Measurements from ENCODE around the gene APOL3. TPM values are rescaled to one million over a fixed set of nuclear protein-coding genes. Genes with fewer than 3 reads are reported as not detected.
"Not testable (repeated sequence)": the region's sequence is repeated elsewhere in the genome, so short reads cannot be mapped to it uniquely, and the experiment has no call there.

Gene APOL3
- total RNA-seq, 2 donors from 2014 or later: 55.6 to 55.7 TPM

GRCh38 chr22:36135306-36135980 lies 25.1 kb downstream of the APOL3 start:
- Mint-ChIP-seq H3K4me3 (no peak overlapping the region), H3K36me3 (ENCODE audit: insufficient read depth in 2 of 2) (no peaks in the 10 kb centered on the region), H3K27me3 (ENCODE audit: low read depth) (no peaks in the 10 kb centered on the region), H3K27ac (peak overlapping the region; percentile 49), H3K4me1 (ENCODE audit: low read depth) (peaks cover 19% of the 10 kb centered on the region), H3K9me3 (no peaks in the 10 kb centered on the region)
- no peak for ATAC-seq (replicated peaks in 1 of 2)
- no peak for DNase-seq

GRCh38 chr22:36134182-36134581 lies 26.4 kb downstream of the APOL3 start:
- H3K4me3 Mint-ChIP-seq: peak overlapping the region in 1 of 2 donors; percentile 37
- DNase-seq (no peak), ATAC-seq (replicated peaks in 1 of 2) (peak; percentile 65 to 82)
- no peaks in the 10 kb centered on the region for H3K36me3 Mint-ChIP-seq (ENCODE audit: insufficient read depth in 2 of 2)
- H3K27ac Mint-ChIP-seq: peak overlapping the region; percentile 64
- H3K27me3 Mint-ChIP-seq (ENCODE audit: low read depth): no peaks in the 10 kb centered on the region
- no peaks in the 10 kb centered on the region for H3K9me3 Mint-ChIP-seq
- peaks cover 19% of the 10 kb centered on the region for H3K4me1 Mint-ChIP-seq (ENCODE audit: low read depth)

GRCh38 chr22:36131907-36132306 lies 28.6 kb downstream of the APOL3 start:
- H3K4me1 Mint-ChIP-seq (ENCODE audit: low read depth): peaks cover 19% of the 10 kb centered on the region
- DNase-seq (no peak), ATAC-seq (replicated peaks in 1 of 2) (no peak)
- no peak overlapping the region for H3K4me3 Mint-ChIP-seq
- H3K36me3 Mint-ChIP-seq (ENCODE audit: insufficient read depth in 2 of 2): no peaks in the 10 kb centered on the region
- H3K9me3 Mint-ChIP-seq: no peaks in the 10 kb centered on the region
- no peak overlapping the region for H3K27ac Mint-ChIP-seq
- H3K27me3 Mint-ChIP-seq (ENCODE audit: low read depth): no peaks in the 10 kb centered on the region

- Mint-ChIP-seq H3K4me1 (ENCODE audit: low read depth) (peaks cover 15% of the 10 kb centered on the region), H3K9me3 (no peaks in the 10 kb centered on the region), H3K27me3 (ENCODE audit: low read depth) (no peaks in the 10 kb centered on the region), H3K36me3 (ENCODE audit: insufficient read depth in 2 of 2) (no peaks in the 10 kb centered on the region), H3K27ac (no peak overlapping the region), H3K4me3 (no peak overlapping the region)
- ATAC-seq (replicated peaks in 1 of 2): no peak
- DNase-seq: no peak
Measured at GRCh38 chr22:36129486-36130388, 30.8 kb downstream of the APOL3 start.

- DNase-seq: no peak
- no peak for ATAC-seq (replicated peaks in 1 of 2)
- Mint-ChIP-seq H3K36me3 (ENCODE audit: insufficient read depth in 2 of 2) (no peaks in the 10 kb centered on the region), H3K27me3 (ENCODE audit: low read depth) (no peaks in the 10 kb centered on the region), H3K4me3 (no peak overlapping the region), H3K4me1 (ENCODE audit: low read depth) (peaks cover 14% of the 10 kb centered on the region), H3K27ac (no peak overlapping the region), H3K9me3 (no peaks in the 10 kb centered on the region)
Measured at GRCh38 chr22:36129071-36129470, 31.5 kb downstream of the APOL3 start.

GRCh38 chr22:36125994-36126531 lies 34.5 kb downstream of the APOL3 start:
- H3K36me3 Mint-ChIP-seq (ENCODE audit: insufficient read depth in 2 of 2): no peaks in the 10 kb centered on the region
- H3K9me3 Mint-ChIP-seq: no peaks in the 10 kb centered on the region
- H3K27ac Mint-ChIP-seq: no peak overlapping the region
- no peak for ATAC-seq (replicated peaks in 1 of 2)
- no peak for DNase-seq
- H3K4me1 Mint-ChIP-seq (ENCODE audit: low read depth): peaks cover 10% of the 10 kb centered on the region
- H3K4me3 Mint-ChIP-seq: no peak overlapping the region
- H3K27me3 Mint-ChIP-seq (ENCODE audit: low read depth): no peaks in the 10 kb centered on the region

GRCh38 chr22:36125434-36125833 lies 35.1 kb downstream of the APOL3 start:
- Mint-ChIP-seq H3K4me1 (ENCODE audit: low read depth) (peaks cover 10% of the 10 kb centered on the region), H3K9me3 (no peaks in the 10 kb centered on the region), H3K4me3 (no peak overlapping the region), H3K27ac (no peak overlapping the region), H3K27me3 (ENCODE audit: low read depth) (no peaks in the 10 kb centered on the region), H3K36me3 (ENCODE audit: insufficient read depth in 2 of 2) (no peaks in the 10 kb centered on the region)
- ATAC-seq (replicated peaks in 1 of 2) (no peak), DNase-seq (no peak)

GRCh38 chr22:36124666-36125065 lies 35.9 kb downstream of the APOL3 start:
- Mint-ChIP-seq H3K9me3 (no peaks in the 10 kb centered on the region), H3K27ac (no peak overlapping the region), H3K27me3 (ENCODE audit: low read depth) (no peaks in the 10 kb centered on the region), H3K4me1 (ENCODE audit: low read depth) (peaks cover 10% of the 10 kb centered on the region), H3K36me3 (ENCODE audit: insufficient read depth in 2 of 2) (no peaks in the 10 kb centered on the region), H3K4me3 (no peak overlapping the region)
- DNase-seq (no peak), ATAC-seq (replicated peaks in 1 of 2) (no peak)

GRCh38 chr22:36123673-36124630 lies 36.6 kb downstream of the APOL3 start:
- H3K4me1 Mint-ChIP-seq (ENCODE audit: low read depth): peaks cover 10% of the 10 kb centered on the region
- ATAC-seq (replicated peaks in 1 of 2): peak; percentile 99

GRCh38 chr22:36120621-36121351 lies 39.8 kb downstream of the APOL3 start:
- not testable (repeated sequence) for H3K27me3 Mint-ChIP-seq (ENCODE audit: low read depth); DNase-seq; H3K4me3 Mint-ChIP-seq; H3K9me3 Mint-ChIP-seq; H3K27ac Mint-ChIP-seq; ATAC-seq (replicated peaks in 1 of 2); H3K36me3 Mint-ChIP-seq (ENCODE audit: insufficient read depth in 2 of 2)
- peaks cover 10% of the 10 kb centered on the region for H3K4me1 Mint-ChIP-seq (ENCODE audit: low read depth)

More at GRCh38 chr22:36123673-36124630, 36.6 kb downstream of the APOL3 start:
- peak; percentile 93 to 95 for DNase-seq
- Mint-ChIP-seq H3K27ac (peak overlapping the region; percentile 30), H3K9me3 (no peaks in the 10 kb centered on the region), H3K36me3 (ENCODE audit: insufficient read depth in 2 of 2) (no peaks in the 10 kb centered on the region), H3K27me3 (ENCODE audit: low read depth) (no peaks in the 10 kb centered on the region), H3K4me3 (peak overlapping the region; percentile 42 to 68)

- Mint-ChIP-seq H3K9me3 (no peaks in the 10 kb centered on the region), H3K27me3 (ENCODE audit: low read depth) (no peaks in the 10 kb centered on the region), H3K4me1 (ENCODE audit: low read depth) (no peaks in the 10 kb centered on the region), H3K27ac (no peak overlapping the region), H3K36me3 (ENCODE audit: insufficient read depth in 2 of 2) (no peaks in the 10 kb centered on the region), H3K4me3 (no peak overlapping the region)
- ATAC-seq (replicated peaks in 1 of 2) (no peak), DNase-seq (no peak)
Measured at GRCh38 chr22:36117053-36117554, 43.5 kb downstream of the APOL3 start.

GRCh38 chr22:36116127-36116526 lies 44.4 kb downstream of the APOL3 start:
- Mint-ChIP-seq H3K4me3 (no peak overlapping the region), H3K27me3 (ENCODE audit: low read depth) (no peaks in the 10 kb centered on the region), H3K36me3 (ENCODE audit: insufficient read depth in 2 of 2) (no peaks in the 10 kb centered on the region), H3K9me3 (no peaks in the 10 kb centered on the region), H3K27ac (no peak overlapping the region), H3K4me1 (ENCODE audit: low read depth) (no peaks in the 10 kb centered on the region)
- no peak for ATAC-seq (replicated peaks in 1 of 2)
- no peak for DNase-seq
